ENCODE results near the gene TMEM38B. TPM values are rescaled to one million over a fixed set of nuclear protein-coding genes. Genes with fewer than 3 reads are reported as not detected.

Gene TMEM38B
- total and polyA plus RNA-seq, 12 donors: 2.4 to 86.0 (median 22.7) TPM

DNA sequence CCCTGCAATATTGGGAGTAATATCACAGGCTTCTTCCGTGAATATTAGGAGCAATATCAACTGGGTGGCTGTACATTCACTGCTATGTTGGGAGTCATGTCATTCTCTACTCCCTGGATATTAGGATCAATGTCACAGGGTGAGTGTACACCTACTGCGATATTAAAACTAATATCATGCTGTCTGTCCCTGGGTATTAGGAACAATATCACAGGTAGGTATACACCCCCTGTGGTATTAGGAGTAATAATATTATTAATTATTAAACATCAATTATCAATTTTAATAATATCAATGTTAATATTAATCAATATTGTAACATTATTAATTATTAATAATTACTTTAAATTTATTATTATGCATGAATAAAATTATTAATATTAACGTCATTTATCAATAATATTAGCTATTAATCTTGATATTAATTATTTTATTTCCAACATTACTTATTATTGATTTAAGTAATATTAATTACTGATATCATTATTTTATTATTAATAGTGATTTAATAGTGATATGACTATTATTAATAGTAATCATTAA lies 121.9 kb downstream of the TMEM38B start:
- Histone ChIP-seq H3K4me3 (no peak overlapping the region), H3K4me1 (replicated peaks in 1 of 2) (no peaks in the 10 kb centered on the region), H3K27ac (no peak overlapping the region), H3K27me3 (no peaks in the 10 kb centered on the region), H3K36me3 (replicated peaks in 1 of 2) (no peaks in the 10 kb centered on the region), H3K9me3 (replicated peaks in 1 of 3) (no peaks in the 10 kb centered on the region)
- WGBS, 4 donors: 76 to 87% (median 82%) methylated on average over 3 of the region's 3 CpGs
- TF ChIP-seq POLR2A (IDR thresholded peaks at IDR 0.05): no peak
- TF ChIP-seq, protein P1, sequence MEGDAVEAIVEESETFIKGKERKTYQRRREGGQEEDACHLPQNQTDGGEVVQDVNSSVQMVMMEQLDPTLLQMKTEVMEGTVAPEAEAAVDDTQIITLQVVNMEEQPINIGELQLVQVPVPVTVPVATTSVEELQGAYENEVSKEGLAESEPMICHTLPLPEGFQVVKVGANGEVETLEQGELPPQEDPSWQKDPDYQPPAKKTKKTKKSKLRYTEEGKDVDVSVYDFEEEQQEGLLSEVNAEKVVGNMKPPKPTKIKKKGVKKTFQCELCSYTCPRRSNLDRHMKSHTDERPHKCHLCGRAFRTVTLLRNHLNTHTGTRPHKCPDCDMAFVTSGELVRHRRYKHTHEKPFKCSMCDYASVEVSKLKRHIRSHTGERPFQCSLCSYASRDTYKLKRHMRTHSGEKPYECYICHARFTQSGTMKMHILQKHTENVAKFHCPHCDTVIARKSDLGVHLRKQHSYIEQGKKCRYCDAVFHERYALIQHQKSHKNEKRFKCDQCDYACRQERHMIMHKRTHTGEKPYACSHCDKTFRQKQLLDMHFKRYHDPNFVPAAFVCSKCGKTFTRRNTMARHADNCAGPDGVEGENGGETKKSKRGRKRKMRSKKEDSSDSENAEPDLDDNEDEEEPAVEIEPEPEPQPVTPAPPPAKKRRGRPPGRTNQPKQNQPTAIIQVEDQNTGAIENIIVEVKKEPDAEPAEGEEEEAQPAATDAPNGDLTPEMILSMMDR (IDR thresholded peaks at IDR 0.05): no peak
- no peak for DNase-seq
- intact Hi-C loops (cut with DNase I): no loop called here

DNA sequence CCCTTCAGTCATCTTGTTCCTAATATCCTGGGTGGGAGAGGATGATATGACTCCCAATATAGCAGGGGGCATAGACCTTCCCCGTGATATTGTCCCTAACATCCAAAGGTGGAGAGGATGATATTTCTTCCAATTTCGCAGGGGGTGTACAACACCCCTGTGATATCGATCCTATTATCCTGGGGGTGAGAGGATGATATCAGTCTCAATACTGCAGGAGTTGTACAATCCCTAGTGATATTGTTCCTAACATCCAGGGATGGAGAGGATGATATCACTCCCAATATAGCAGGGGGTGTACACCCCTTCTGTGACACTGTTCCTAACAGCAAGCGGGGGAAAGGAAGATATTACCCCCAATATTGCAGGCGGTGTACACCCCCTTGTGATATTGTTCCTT lies 122.6 kb downstream of the TMEM38B start:
- Histone ChIP-seq H3K27ac (no peak overlapping the region), H3K4me3 (no peak overlapping the region), H3K4me1 (replicated peaks in 1 of 2) (no peaks in the 10 kb centered on the region), H3K9me3 (replicated peaks in 1 of 3) (no peaks in the 10 kb centered on the region), H3K36me3 (replicated peaks in 1 of 2) (no peaks in the 10 kb centered on the region), H3K27me3 (no peaks in the 10 kb centered on the region)
- intact Hi-C loops (cut with DNase I): no loop called here
- 89 to 96% (median 93%) methylated on average over 5 of the region's 5 CpGs for WGBS, 4 donors
- TF ChIP-seq, protein P1 (IDR thresholded peaks at IDR 0.05): no peak
- TF ChIP-seq POLR2A (IDR thresholded peaks at IDR 0.05): no peak
- DNase-seq: no peak

DNA sequence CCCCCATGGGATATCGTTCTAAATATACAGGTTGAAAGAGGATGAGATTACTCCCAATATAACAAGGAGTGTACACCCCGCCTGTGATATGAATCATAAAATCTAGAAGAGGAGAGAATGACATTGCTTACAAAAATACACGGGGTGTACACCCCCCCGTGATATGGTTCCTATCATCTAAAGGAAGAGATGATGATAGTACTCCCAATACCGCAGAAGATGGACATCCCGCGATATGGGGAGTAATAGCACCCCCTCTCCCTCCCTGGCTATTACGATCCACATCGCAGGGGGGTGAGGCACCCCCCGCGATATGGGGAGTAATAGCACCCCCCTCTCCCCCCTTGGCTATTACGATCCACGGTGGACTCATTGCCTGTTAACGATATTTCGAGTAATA lies 124.6 kb downstream of the TMEM38B start:
- DNase-seq: no peak
- no peaks in the 10 kb centered on the region for H3K4me1 ChIP-seq (replicated peaks in 1 of 2)
- TF ChIP-seq, protein P1 (IDR thresholded peaks at IDR 0.05): no peak
- TF ChIP-seq POLR2A (IDR thresholded peaks at IDR 0.05): no peak
- intact Hi-C loops (cut with DNase I): no loop called here
- H3K4me3 ChIP-seq: no peak overlapping the region
- H3K27me3 ChIP-seq: no peaks in the 10 kb centered on the region
- H3K9me3 ChIP-seq (replicated peaks in 1 of 3): no peaks in the 10 kb centered on the region
- WGBS, 4 donors: 79 to 87% (median 84%) methylated on average over 15 of the region's 15 CpGs
- no peak overlapping the region for H3K27ac ChIP-seq
- H3K36me3 ChIP-seq (replicated peaks in 1 of 2): no peaks in the 10 kb centered on the region

GRCh38 chr9:105822814-105823213 lies 128.5 kb downstream of the TMEM38B start:
- no peaks in the 10 kb centered on the region for H3K9me3 ChIP-seq (replicated peaks in 1 of 3)
- H3K27me3 ChIP-seq: no peaks in the 10 kb centered on the region
- H3K4me1 ChIP-seq (replicated peaks in 1 of 2): no peaks in the 10 kb centered on the region
- intact Hi-C loops (cut with DNase I): no loop called here
- H3K27ac ChIP-seq: no peak overlapping the region
- H3K4me3 ChIP-seq: no peak overlapping the region
- 73 to 87% (median 79%) methylated on average over 20 to 23 of the region's 23 CpGs for WGBS, 4 donors
- no peak for DNase-seq
- no peaks in the 10 kb centered on the region for H3K36me3 ChIP-seq (replicated peaks in 1 of 2)
- no peak for TF ChIP-seq POLR2A (IDR thresholded peaks at IDR 0.05)
- TF ChIP-seq, protein P1 (IDR thresholded peaks at IDR 0.05): no peak

Other genes starting within 250 kb of the TMEM38B start
- gene FSD1L, start 246.5 kb upstream of the TMEM38B start, total RNA-seq: 10 to 100 TPM in 1 of 9 donors, 1 to 10 TPM in 8; 3.3 to 11.1 (median 6.7) TPM
- gene FSD1L, start 246.5 kb upstream of the TMEM38B start, polyA plus RNA-seq: 1 to 10 TPM; 2.6 to 8.6 (median 2.8) TPM
- 10 to 100 TPM in 8 of 9 donors, 1 to 10 TPM in 1; 8.7 to 39.1 (median 17.8) TPM for gene FKTN, start 136.4 kb upstream of the TMEM38B start, total RNA-seq
- 10 to 100 TPM in 1 of 3 donors, 1 to 10 TPM in 2; 4.1 to 15.8 (median 4.3) TPM for gene FKTN, start 136.4 kb upstream of the TMEM38B start, polyA plus RNA-seq
- gene TAL2, start 32.1 kb upstream of the TMEM38B start, total RNA-seq: under 1 TPM in 1 of 9 donors, not detected in 8; 0.39 TPM
- 1 to 10 TPM in 1 of 3 donors, not detected in 2; 1.7 TPM for gene TAL2, start 32.1 kb upstream of the TMEM38B start, polyA plus RNA-seq

Data from adrenal gland (tissue), 12 donors.